ENCODE results near the gene KRT81.

GRCh38 chr12:52246720-52247621 lies 44.4 kb downstream of the KRT81 start:
- TF ChIP-seq CTCF (conservative IDR thresholded peaks at IDR 0.05 in 1 of 2, IDR thresholded peaks at IDR 0.05 in 1 of 2; ENCODE audit: low read depth in 1 of 2, low read length in 2 of 2) = no peak
- no peak for TF ChIP-seq EZH2 (IDR thresholded peaks at IDR 0.05; ENCODE audit: low read length, missing control alignments)
